NT2/D1 (cell line): Measurements from ENCODE around the gene WSB1.

ENCODE experiments used
- SUZ12 ChIP-seq: IDR thresholded peaks from 2 replicates; pipeline ENCODE4 v1.6.1; 2011; ENCODE audit not compliant: insufficient read length, insufficient read depth; ENCODE audit errors: extremely low read depth
- YY1 ChIP-seq: IDR thresholded peaks from 2 replicates; pipeline ENCODE4 v1.6.1; 2011; ENCODE audit not compliant: insufficient read length, insufficient read depth
- ZNF274 ChIP-seq: IDR thresholded peaks from 2 replicates; pipeline ENCODE4 v1.6.1; 2011; ENCODE audit warnings: mild to moderate bottlenecking, low read depth, low read length

GRCh38 chr17:27319541-27320221, 25.8 kb downstream of the WSB1 start:
- TF ChIP-seq YY1, result no peak
- no peak for TF ChIP-seq SUZ12
- no peak for TF ChIP-seq ZNF274
